ENCODE measurements around the gene NUDT11.
"Not testable (repeated sequence)": the region's sequence is repeated elsewhere in the genome, so short reads cannot be mapped to it uniquely, and the experiment has no call there.

DNA sequence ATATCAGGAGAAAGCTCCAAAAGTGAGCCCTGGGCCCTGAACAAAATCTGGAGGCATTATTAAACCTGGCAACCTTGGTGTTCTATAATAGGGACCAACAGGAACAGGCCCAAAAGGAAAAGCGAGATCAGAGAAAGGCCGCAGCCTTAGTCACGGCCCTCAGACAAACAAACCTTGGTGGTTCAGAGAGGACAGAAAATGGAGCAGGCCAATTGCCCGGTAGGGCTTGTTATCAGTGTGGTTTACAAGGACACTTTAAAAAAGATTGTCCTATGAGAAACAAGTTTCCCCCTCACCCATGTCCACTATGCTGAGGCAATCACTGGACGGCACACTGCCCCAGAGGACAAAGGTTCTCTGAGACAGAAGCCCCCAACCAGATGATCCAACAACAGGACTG lies 14.0 kb downstream of the NUDT11 start:
- TF ChIP-seq EZH2 (IDR thresholded peaks at IDR 0.05; ENCODE audit: insufficient read depth, low read length): not testable (repeated sequence)
- TF ChIP-seq, protein P1, sequence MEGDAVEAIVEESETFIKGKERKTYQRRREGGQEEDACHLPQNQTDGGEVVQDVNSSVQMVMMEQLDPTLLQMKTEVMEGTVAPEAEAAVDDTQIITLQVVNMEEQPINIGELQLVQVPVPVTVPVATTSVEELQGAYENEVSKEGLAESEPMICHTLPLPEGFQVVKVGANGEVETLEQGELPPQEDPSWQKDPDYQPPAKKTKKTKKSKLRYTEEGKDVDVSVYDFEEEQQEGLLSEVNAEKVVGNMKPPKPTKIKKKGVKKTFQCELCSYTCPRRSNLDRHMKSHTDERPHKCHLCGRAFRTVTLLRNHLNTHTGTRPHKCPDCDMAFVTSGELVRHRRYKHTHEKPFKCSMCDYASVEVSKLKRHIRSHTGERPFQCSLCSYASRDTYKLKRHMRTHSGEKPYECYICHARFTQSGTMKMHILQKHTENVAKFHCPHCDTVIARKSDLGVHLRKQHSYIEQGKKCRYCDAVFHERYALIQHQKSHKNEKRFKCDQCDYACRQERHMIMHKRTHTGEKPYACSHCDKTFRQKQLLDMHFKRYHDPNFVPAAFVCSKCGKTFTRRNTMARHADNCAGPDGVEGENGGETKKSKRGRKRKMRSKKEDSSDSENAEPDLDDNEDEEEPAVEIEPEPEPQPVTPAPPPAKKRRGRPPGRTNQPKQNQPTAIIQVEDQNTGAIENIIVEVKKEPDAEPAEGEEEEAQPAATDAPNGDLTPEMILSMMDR (IDR thresholded peaks at IDR 0.05; ENCODE audit: insufficient read depth, low read depth, low read length): not testable (repeated sequence)

Measured in astrocyte (in vitro differentiated cells and primary cell).